Activated T-helper 1 cell treated with Interleukin-2 at 50 U/mL for 16 hours (primary cell): ENCODE results near the gene LIPN.

Source experiments
- DNase-seq: peaks from one replicate; pipeline ENCODE4 v3.0.0-alpha.2; 2020; ENCODE audit warnings: low read depth

The LIPN gene

GRCh38 chr10:88783724-88784123, 23.9 kb downstream of the LIPN start:
- DNase-seq = no peak

- no peak for DNase-seq
Measured at GRCh38 chr10:88786032-88786770, 26.4 kb downstream of the LIPN start.

GRCh38 chr10:88787463-88787862, 27.6 kb downstream of the LIPN start:
- no peak for DNase-seq

DNA sequence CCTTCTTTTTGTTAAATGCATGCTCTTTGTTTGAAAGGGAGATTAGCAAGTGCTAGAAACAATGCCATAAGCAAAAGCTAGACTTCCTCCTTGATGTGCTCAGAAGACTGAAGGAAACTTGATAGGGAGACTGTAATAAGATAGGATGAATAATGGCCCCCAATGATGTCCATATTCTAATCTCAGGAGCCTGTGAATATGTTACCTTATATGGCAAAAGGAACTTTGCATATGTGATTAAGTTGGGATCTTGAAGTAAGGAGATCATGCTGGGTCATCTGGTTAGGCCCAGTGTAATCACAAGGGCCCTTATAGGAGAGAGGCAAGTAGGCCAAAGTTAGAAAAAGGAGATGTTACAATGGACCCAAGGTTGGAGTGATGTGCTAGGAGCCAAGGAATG, 29.1 kb downstream of the LIPN start:
- DNase-seq = no peak

DNA sequence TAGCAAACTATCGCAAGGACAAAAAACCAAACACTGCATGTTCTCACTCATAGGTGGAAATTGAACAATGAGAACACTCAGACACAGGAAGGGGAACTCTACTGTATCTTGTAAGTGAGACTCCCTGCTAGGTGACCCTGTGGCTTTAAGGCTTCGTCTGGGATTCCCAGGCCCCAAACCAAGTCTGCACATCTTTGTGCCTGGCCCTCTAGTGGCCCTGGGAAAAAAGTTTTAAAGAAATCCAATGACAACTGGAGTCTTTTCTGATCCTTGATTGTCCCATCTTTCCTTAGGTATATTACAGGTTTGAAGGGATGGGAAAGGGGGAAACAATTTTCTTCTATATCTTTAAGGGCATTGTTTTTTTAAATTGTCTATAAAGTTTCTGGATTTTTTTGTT, 32.1 kb downstream of the LIPN start:
- no peak for DNase-seq

GRCh38 chr10:88792661-88793060, 32.8 kb downstream of the LIPN start:
- DNase-seq = no peak

DNA sequence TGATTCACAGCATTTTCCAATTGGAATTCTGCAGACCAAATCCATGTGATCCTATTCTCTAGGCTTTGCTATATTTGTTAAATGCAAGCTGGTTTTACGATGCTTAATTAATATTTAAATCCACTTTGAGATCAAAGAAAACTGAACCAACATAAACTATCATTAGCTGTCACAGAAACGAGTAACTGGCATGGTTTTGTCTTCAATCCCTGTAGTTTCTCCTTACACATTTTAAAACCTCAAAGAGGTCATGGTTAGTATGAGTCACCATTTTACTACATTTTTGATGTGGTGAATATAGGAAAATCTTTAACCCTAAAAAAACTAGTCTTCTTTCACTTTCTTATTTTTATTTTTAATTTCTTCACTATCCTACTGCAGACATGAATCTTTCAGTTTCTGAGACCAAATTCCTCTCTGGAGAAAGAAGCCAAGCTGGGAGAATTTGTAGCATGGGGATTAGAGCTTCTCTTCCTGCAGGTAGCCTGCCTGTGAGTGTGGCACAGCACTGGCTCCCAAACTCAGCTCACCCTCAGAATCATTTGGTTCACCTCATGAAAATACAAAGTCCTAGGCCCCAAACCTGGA, 34.0 kb downstream of the LIPN start:
- no peak for DNase-seq

GRCh38 chr10:88794731-88795130, 34.9 kb downstream of the LIPN start:
- no peak for DNase-seq

DNA sequence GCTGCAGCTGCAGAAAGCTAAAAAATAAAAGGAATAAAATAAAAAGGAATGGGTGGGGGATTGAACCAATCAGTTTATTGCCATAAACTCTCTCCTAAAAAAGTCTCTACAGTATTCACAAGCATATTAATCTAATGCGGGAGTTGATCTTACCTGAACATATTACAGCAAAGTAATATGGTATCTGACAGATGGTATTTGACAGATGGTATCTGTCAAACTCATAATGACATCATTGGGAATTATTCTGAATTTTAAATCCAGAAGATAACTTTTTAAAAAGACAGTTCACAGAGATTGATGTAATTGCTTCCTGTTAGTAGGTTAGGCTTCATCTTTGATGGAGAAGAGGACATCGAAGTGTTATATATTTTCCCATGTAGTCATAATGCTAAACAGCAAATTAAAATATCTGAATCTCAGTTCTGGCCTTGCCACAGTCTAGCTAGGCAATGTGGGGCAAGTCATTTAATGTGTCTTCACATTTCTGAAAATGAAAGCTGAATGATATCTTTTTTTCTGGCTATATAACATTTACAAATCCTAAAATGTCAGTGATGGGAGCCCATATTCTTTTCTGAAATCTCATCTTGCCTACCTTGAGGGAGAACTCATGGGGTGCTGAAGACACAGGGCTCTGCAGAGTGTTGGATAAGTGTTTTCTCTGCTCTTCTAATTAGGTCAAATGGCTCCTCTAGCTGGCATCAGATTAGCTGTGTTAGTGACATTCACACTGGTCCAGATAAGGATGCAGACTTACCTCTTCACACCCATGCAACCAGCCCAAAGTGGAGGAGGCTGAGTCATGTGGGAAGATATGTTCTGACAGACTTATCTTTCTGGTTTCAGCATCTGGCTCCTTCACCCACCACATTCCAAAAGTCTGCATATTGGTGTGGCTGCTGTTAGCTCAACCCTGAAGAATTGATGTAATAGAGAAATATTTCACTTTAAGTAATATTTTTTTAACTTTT, 40.6 kb downstream of the LIPN start:
- DNase-seq = no peak

GRCh38 chr10:88802523-88803285, 42.9 kb downstream of the LIPN start, which contains the start of gene LIPM:
LIPM (plus strand) TSS chr10:88802730; CDS start chr10:88802897, 167 bp downstream.
- no peak for DNase-seq

DNA sequence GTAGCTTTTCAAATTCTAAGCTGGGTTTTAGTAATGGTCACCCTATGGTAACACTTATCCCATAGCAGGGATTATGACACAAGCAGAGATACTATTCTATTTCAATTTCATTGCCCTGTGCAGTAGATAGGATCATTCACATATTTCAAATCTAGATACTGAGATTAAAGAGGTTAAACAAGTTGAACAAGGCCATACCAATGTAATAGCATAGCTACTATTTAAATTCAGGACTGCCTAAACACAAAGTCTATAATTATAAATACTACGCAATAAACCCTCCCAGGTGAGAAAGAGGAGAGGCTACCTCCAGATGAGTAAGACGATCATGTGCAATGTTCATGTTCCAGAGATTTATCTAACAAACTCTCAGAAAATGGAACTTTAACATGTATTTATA, 43.8 kb downstream of the LIPN start:
- no peak for DNase-seq

DNA sequence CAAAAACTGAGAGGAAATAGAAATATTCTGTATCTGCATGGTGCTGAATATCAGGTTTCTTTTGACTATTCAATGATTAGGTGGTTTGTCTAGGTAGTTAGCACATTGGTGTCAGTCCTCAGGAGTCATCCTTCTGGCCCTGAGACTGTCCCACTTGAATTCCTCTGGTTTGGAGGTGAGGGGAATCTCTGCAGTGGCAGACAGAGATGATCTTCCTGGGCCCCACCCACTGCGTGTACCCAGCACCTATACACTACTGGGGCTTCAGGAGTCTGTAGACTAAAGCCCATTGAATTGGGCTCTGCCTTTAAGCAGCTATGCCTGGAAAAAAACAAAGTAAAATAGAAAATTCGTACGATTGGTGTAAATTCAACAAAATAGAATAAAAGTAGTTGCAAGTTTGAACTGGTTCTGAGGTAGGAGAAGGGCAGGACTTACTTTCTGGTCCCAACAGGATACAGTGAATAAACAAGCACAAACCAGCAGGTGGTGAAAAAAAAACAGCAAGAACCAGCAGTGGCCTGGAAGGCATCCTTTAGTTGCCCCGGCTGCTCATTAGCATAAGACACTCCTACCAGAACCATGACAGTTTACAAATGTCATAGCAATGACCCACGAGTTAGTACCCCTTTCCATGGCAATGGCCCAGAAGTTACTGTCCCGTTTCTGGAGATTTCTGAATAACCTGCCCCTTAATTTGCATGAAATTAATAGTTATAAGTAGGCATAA, 44.4 kb downstream of the LIPN start:
- no peak for DNase-seq

DNA sequence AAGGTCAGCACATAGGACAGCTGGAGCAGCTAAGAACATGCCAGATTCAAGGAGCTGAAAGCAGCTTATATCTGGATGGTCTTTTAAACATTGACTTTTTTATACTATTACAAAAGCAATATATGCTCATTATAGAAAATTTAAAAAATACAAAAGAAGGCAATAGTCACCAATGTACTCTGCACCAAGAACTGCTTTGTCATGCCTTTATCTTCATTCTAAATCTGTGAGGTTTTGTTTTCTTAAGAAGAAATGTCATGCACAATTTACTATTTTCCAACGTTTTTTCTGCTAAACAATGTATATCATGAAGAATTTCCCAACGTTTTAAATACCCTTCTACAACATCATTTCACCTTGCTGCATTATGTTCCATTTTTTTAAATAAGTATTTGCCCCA, 45.5 kb downstream of the LIPN start:
- no peak for DNase-seq

GRCh38 chr10:88805924-88806323, 46.1 kb downstream of the LIPN start:
- no peak for DNase-seq

GRCh38 chr10:88809621-88810020, 49.8 kb downstream of the LIPN start:
- no peak for DNase-seq

DNA sequence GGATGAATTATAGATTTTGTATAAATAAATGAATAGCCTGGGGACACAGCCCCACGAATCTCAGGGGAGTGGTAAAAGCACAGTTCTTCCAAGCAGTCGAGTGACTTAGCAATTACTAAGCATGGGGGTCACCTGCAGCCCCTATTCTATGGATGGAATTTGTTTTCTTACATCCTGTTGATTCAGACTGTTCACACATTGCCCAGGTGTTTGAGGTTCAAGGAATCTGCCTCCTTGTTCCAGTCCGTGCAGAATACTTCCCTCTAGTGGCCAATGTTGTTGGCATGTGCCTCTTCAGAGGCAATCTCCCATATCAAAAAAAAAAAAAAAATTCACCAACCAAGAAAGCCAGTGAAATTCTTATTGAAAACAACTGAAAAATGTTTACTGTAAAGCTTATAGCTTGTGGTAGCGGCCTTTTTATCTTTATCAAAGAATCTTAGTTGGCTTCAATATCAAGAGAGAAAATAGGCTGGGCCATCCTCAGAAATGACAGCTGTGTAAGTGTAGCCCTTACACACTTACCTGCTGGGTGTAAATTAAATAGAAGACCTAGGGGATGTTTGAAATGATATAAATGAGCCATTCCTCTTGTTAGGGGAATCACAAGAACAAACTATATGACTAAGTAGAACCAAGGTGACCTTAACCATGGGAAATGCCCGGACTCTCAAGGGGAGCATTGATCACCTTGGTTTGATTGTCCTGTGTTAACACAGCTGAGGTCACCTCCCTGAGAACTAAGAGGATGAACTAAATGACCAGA, 50.6 kb downstream of the LIPN start:
- DNase-seq = no peak

- no peak for DNase-seq
Measured at GRCh38 chr10:88813200-88813599, 53.4 kb downstream of the LIPN start.

GRCh38 chr10:88819290-88819689, 59.5 kb downstream of the LIPN start:
- DNase-seq = no peak

- DNase-seq = no peak
Measured at GRCh38 chr10:88820748-88821401, 61.1 kb downstream of the LIPN start.

DNA sequence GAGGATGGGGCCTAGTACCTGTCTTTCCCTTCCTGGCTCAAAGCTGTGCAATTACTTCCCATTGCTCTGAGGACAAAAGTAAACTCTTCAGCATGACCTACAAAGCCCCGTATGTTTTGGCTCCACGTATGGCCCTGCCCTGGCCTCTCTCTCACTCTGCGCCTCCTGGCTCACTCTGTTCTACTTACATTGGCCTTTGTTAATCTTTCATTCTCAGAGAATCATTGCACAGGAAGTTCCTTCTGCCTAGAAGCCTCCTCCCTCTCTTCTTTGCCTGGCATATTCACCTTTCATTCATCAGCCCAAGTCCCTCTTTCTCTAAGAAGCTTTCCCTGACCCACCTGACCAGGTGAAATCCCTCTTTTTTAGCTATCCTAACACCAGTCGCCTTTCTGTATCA, 66.6 kb downstream of the LIPN start:
- no peak for DNase-seq
